Measurements from ENCODE around the gene CFAP20. TPM values are rescaled to one million over a fixed set of nuclear protein-coding genes. Genes with fewer than 3 reads are reported as not detected.

CFAP20 gene
- total RNA-seq, 2 experiments from 2014 or later: 250 to 261 TPM

- no peak for TF ChIP-seq CTCF (IDR thresholded peaks at IDR 0.05)
- Mint-ChIP-seq H3K27me3 (no peaks in the 10 kb centered on the region), H3K9me3 (peaks cover 2% of the 10 kb centered on the region), H3K4me3 (no peak overlapping the region), H3K4me1 (ENCODE audit: low read depth) (peaks cover 82% of the 10 kb centered on the region), H3K27ac (no peak overlapping the region), H3K36me3 (ENCODE audit: low read depth) (peaks cover 29% of the 10 kb centered on the region)
- DNase-seq: no peak
- CTCF ChIA-PET: interaction anchor here (1.0 to 5.4 kb wide), 2 partner anchors 29 to 50 kb away, joined by 3 to 21 read pairs; no protein-coding TSS in a partner anchor
- intact Hi-C loops (cut with DNase I, micrococcal nuclease): loop anchor here (5.0 to 10.0 kb wide), 8 partner anchors 72 to 938 kb away; partner anchors contain the start of genes KATNB1 (in 2 of the 2), CSNK2A2 (in 1 of the 2), PSME3IP1 (in 1 of the 2) and RSPRY1 (in 1 of the 2)
- POLR2A ChIA-PET: interaction anchor here (0.7 kb wide), 1 partner anchor 257 kb away, joined by 3 read pairs; no protein-coding TSS in a partner anchor
- Histone ChIP-seq H3K9me3 (ENCODE audit: control insufficient read depth in 1 of 2, insufficient read depth in 1 of 2, low read length in 2 of 2) (peaks cover 0 to 4% of the 10 kb centered on the region in 2 experiments), H3K36me3 (ENCODE audit: insufficient read depth, low read length) (peaks cover 3% of the 10 kb centered on the region), H3K4me3 (ENCODE audit: low read length) (no peak overlapping the region), H3K27me3 (ENCODE audit: control insufficient read depth in 1 of 2, insufficient read depth in 2 of 2, low read length in 2 of 2) (no peaks in the 10 kb centered on the region), H3K4me1 (ENCODE audit: insufficient read depth, low read length) (peaks cover 56% of the 10 kb centered on the region), H3K27ac (ENCODE audit: low read depth in 1 of 2, low read length in 2 of 2) (no peak overlapping the region)
- no peak for ATAC-seq (ENCODE audit: poor library complexity)
Observed at GRCh38 chr16:58125041-58125440, 4.1 kb downstream of the CFAP20 start.

DNA sequence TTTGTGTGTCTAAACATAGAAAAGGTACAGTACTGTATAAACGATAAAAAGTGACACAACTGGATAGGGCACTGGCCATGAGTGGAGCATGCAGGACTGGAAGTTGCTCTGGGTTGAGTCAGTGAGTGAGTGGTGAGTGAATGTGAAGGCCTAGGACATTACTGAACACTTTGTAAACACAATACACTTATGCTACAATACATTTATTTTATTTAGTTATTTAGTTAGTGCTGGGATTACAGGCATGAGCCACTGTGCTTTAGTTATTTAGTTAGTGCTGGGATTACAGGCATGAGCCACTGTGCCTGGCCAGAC is 4.6 kb downstream of the CFAP20 start:
- Histone ChIP-seq H3K9me3 (ENCODE audit: control insufficient read depth in 1 of 2, insufficient read depth in 1 of 2, low read length in 2 of 2) (no peaks in the 10 kb centered on the region), H3K27ac (ENCODE audit: low read depth in 1 of 2, low read length in 2 of 2) (no peak overlapping the region), H3K4me1 (ENCODE audit: insufficient read depth, low read length) (peaks cover 53% of the 10 kb centered on the region), H3K36me3 (ENCODE audit: insufficient read depth, low read length) (peaks cover 3% of the 10 kb centered on the region), H3K27me3 (ENCODE audit: control insufficient read depth in 1 of 2, insufficient read depth in 2 of 2, low read length in 2 of 2) (no peaks in the 10 kb centered on the region), H3K4me3 (ENCODE audit: low read length) (no peak overlapping the region)
- Mint-ChIP-seq H3K4me1 (ENCODE audit: low read depth) (peaks cover 83% of the 10 kb centered on the region), H3K27me3 (no peaks in the 10 kb centered on the region), H3K9me3 (peaks cover 2% of the 10 kb centered on the region), H3K4me3 (peak overlapping the region; percentile 39), H3K36me3 (ENCODE audit: low read depth) (peaks cover 32% of the 10 kb centered on the region), H3K27ac (peak overlapping the region; percentile 34)
- intact Hi-C loops (cut with DNase I, micrococcal nuclease): loop anchor here (5.0 to 10.0 kb wide), 3 partner anchors 97 to 630 kb away; partner anchors contain the start of genes KATNB1 (in 1 of the 2) and MMP15 (in 1 of the 2)
- DNase-seq: no peak
- ChIA-PET CTCF (interaction anchor here (5.4 kb wide), 1 partner anchor 28 kb away, joined by 21 read pairs; no protein-coding TSS in a partner anchor), POLR2A (no interaction called here)
- no peak for ATAC-seq (ENCODE audit: poor library complexity)
- TF ChIP-seq CTCF (IDR thresholded peaks at IDR 0.05): no peak

- H3K4me1 Mint-ChIP-seq (ENCODE audit: low read depth): peaks cover 78% of the 10 kb centered on the region
- DNase-seq: no peak
- H3K36me3 Mint-ChIP-seq (ENCODE audit: low read depth): peaks cover 27% of the 10 kb centered on the region
- H3K4me3 ChIP-seq (ENCODE audit: low read length): no peak overlapping the region
- H3K27me3 ChIP-seq (ENCODE audit: control insufficient read depth in 1 of 2, insufficient read depth in 2 of 2, low read length in 2 of 2): no peaks in the 10 kb centered on the region
- peaks cover 3% of the 10 kb centered on the region for H3K36me3 ChIP-seq (ENCODE audit: insufficient read depth, low read length)
- intact Hi-C loops (cut with DNase I, micrococcal nuclease): loop anchor here (5.0 to 10.0 kb wide), 3 partner anchors 97 to 631 kb away; partner anchors contain the start of genes KATNB1 (in 1 of the 2) and MMP15 (in 1 of the 2)
- H3K4me1 ChIP-seq (ENCODE audit: insufficient read depth, low read length): peaks cover 53% of the 10 kb centered on the region
- no peak for TF ChIP-seq CTCF (IDR thresholded peaks at IDR 0.05)
- peak overlapping the region; percentile 39 for H3K4me3 Mint-ChIP-seq
- H3K27ac ChIP-seq (ENCODE audit: low read depth in 1 of 2, low read length in 2 of 2): no peak overlapping the region
- CTCF ChIA-PET: no interaction called here
- POLR2A ChIA-PET: no interaction called here
- ATAC-seq (ENCODE audit: poor library complexity): no peak
- H3K9me3 ChIP-seq (ENCODE audit: control insufficient read depth in 1 of 2, insufficient read depth in 1 of 2, low read length in 2 of 2): no peaks in the 10 kb centered on the region
- H3K27me3 Mint-ChIP-seq: no peaks in the 10 kb centered on the region
- H3K27ac Mint-ChIP-seq: peak overlapping the region; percentile 34
- H3K9me3 Mint-ChIP-seq: no peaks in the 10 kb centered on the region
Observed at GRCh38 chr16:58123896-58124600, 5.1 kb downstream of the CFAP20 start.

Measured in CD4-positive, alpha-beta T cell (primary cell).